ENCODE measurements around the gene CNR1.

Gene CNR1

DNA sequence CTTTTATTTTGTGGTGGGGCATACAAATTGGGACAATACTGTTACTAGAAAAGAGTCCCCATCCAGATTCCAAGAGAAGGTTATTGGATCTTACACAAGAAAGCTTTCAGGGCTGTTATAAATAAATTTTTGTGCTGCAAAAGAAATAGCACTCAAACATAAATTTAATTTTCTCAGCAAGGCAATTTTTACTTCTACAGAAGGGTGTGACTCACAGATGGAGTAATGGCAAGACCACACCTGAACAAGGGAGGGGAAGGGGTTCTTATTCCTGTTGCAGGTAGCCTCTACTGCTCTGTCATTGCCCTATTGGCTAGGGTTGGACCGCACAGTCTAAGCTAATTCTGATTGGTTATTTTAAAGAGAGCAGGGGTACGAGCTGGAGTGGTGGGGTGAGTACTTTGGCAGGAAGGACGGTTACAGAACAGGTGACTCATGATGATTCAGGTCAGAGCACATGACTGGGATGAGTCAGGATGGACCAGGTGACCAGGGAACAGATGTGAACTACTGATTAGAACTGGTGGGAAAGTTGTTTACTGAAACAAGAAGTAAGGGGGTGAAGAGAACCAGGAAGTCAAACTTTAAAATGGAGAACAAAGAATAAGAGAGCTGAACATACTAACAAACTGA lies 41.1 kb downstream of the CNR1 start:
- peaks cover 5% of the 10 kb centered on the region for H3K9me3 Mint-ChIP-seq
- no peaks in the 10 kb centered on the region for H3K27me3 Mint-ChIP-seq (ENCODE audit: low read depth)
- H3K4me3 Mint-ChIP-seq: no peak overlapping the region
- no peaks in the 10 kb centered on the region for H3K36me3 Mint-ChIP-seq (ENCODE audit: low read depth)
- H3K27ac Mint-ChIP-seq: no peak overlapping the region
- H3K4me1 Mint-ChIP-seq (ENCODE audit: low read depth): no peaks in the 10 kb centered on the region

DNA sequence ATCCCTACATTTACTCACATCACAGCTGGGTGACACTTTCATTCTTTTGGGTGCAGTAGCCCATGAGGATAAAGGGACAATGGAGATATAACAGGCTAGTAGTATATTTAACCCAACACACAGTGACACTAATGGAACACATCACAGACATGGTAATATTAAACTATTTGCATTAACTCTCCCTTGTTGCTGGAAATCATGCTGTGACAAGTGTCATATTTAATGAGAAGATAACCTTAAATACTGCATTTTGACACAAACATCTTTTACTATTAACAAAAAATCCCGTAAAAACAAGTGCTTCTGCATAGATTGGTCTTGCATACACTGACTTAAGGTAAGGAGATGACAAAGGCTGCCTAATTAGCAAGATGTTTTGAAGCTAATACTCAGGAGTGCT lies 45.5 kb downstream of the CNR1 start:
- Mint-ChIP-seq H3K4me1 (ENCODE audit: low read depth) (no peaks in the 10 kb centered on the region), H3K27me3 (ENCODE audit: low read depth) (peaks cover 3% of the 10 kb centered on the region), H3K9me3 (peaks cover 5% of the 10 kb centered on the region), H3K27ac (no peak overlapping the region), H3K4me3 (no peak overlapping the region), H3K36me3 (ENCODE audit: low read depth) (no peaks in the 10 kb centered on the region)

DNA sequence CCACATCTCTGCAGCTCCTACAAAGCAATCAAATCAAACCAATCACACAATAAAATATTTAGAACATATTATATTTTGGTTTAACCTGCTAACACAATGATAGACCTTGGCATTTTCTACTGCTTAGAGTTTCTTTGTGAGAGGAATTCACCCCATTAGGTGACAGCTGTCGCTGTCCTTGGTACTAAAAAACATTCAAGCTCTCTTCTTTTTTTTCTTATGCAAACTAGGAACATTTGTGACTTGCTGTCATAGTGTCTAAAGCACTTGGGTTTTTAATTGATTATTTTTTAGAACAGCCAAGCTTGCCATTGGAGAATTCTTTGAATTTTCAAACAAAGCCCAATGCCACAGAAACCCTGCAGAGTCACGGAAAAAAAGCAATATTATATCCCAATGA lies 46.4 kb downstream of the CNR1 start:
- H3K9me3 Mint-ChIP-seq: no peaks in the 10 kb centered on the region
- H3K4me3 Mint-ChIP-seq: no peak overlapping the region
- peaks cover 4% of the 10 kb centered on the region for H3K27me3 Mint-ChIP-seq (ENCODE audit: low read depth)
- no peaks in the 10 kb centered on the region for H3K4me1 Mint-ChIP-seq (ENCODE audit: low read depth)
- H3K36me3 Mint-ChIP-seq (ENCODE audit: low read depth): no peaks in the 10 kb centered on the region
- no peak overlapping the region for H3K27ac Mint-ChIP-seq

DNA sequence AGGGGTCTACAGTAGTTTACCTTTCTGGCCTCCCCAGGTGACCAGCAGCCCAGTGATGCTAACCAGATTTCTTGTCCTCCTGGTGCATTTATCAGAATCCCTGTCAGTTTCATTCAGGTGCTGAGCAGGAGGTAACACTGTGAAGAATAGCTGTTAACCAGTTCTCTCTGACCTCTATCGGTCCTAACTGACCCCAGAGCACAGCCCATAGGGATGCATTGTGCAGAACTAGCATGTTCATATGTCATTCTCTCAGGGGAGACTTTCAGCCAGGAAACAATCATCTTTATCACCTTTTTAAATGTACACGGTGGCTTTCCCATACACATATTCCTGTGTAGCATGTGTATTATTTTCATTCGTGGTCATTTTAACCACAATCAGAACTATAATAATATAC lies 49.9 kb downstream of the CNR1 start:
- no peak overlapping the region for H3K27ac Mint-ChIP-seq
- H3K36me3 Mint-ChIP-seq (ENCODE audit: low read depth): no peaks in the 10 kb centered on the region
- H3K4me3 Mint-ChIP-seq: no peak overlapping the region
- no peaks in the 10 kb centered on the region for H3K4me1 Mint-ChIP-seq (ENCODE audit: low read depth)
- peaks cover 4% of the 10 kb centered on the region for H3K27me3 Mint-ChIP-seq (ENCODE audit: low read depth)
- no peaks in the 10 kb centered on the region for H3K9me3 Mint-ChIP-seq

DNA sequence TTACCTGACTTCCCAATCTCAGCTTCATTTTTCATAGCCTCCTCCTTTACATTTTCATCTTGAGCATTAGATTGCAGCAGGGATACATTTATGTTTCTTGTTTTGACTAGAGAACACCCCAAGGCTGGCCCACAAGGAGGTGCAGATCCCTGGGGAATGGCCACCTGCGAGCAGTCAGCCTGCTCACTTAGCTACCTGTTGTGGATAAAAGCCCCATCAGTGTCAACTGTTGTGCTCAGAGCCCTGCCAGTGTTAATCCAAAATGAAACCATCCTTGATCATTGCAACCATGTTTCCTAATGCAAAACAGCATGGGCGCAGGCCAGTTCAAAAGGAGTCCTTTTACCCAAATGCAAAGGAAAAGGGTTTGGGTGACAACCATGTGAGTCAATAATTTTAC lies 50.8 kb downstream of the CNR1 start:
- Mint-ChIP-seq H3K9me3 (no peaks in the 10 kb centered on the region), H3K4me1 (ENCODE audit: low read depth) (no peaks in the 10 kb centered on the region), H3K27ac (no peak overlapping the region), H3K36me3 (ENCODE audit: low read depth) (no peaks in the 10 kb centered on the region), H3K27me3 (ENCODE audit: low read depth) (peaks cover 4% of the 10 kb centered on the region), H3K4me3 (no peak overlapping the region)

DNA sequence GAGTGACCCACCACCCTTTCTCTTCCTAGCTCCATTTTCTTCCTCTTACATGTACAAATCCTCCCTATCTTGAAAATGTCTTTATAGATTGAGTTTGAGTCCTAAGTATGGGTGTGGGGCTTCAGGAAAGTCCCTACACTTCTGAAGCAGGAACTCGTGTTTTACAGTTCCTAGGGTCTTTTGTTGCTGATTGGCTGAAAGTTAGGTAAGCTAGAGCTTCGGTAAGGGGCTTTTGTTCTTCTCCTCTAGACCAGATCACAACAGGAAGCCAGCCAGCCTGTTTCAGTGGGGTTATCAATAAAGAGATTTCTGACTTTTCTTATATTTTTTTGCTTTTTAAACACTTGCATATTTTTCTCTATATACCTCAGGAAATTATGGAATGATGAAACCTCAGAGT lies 51.3 kb downstream of the CNR1 start:
- Mint-ChIP-seq H3K9me3 (no peaks in the 10 kb centered on the region), H3K4me3 (no peak overlapping the region), H3K36me3 (ENCODE audit: low read depth) (no peaks in the 10 kb centered on the region), H3K27ac (no peak overlapping the region), H3K4me1 (ENCODE audit: low read depth) (no peaks in the 10 kb centered on the region), H3K27me3 (ENCODE audit: low read depth) (peaks cover 4% of the 10 kb centered on the region)

DNA sequence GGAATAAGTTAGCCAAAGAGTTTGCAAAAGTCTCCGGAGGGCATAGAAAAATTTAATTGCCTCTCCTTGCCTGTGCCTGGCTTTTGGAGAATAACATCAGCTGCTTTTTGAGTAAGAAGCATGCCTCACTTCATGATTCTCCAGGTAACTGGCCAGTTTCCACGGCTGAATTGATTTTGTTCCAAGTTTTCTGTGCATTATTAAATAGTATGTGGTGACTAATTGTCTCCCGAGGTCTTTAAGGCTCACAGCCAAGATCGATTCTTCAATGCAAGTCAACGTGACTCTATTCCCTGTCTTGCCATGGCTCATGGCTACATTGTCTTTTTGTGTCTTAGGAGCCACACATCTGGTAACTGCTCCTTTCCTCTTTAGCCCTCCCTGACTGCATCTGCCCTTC lies 54.2 kb downstream of the CNR1 start:
- H3K27me3 Mint-ChIP-seq (ENCODE audit: low read depth): peaks cover 4% of the 10 kb centered on the region
- H3K9me3 Mint-ChIP-seq: no peaks in the 10 kb centered on the region
- H3K4me1 Mint-ChIP-seq (ENCODE audit: low read depth): no peaks in the 10 kb centered on the region
- H3K27ac Mint-ChIP-seq: no peak overlapping the region
- no peak overlapping the region for H3K4me3 Mint-ChIP-seq
- no peaks in the 10 kb centered on the region for H3K36me3 Mint-ChIP-seq (ENCODE audit: low read depth)

DNA sequence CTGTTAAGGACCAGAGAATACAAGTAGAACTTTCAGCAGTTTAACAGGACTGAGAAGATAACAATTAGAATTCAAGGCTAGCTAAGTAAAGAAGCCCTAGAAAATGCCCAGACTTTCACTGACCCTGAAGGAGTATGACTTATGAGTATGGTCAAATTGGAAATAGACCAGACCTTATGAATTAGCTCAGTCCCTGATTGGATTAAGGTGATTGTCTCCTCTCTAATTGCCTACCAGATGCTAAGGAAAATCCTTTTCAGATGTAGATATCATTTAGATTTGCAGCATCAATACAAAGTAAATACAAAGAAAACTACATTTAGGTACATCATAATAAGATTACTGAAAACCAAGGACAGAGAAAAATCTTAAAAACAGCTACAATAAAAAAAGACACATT lies 58.9 kb downstream of the CNR1 start:
- no peak overlapping the region for H3K27ac Mint-ChIP-seq
- no peaks in the 10 kb centered on the region for H3K4me1 Mint-ChIP-seq (ENCODE audit: low read depth)
- no peaks in the 10 kb centered on the region for H3K36me3 Mint-ChIP-seq (ENCODE audit: low read depth)
- no peak overlapping the region for H3K4me3 Mint-ChIP-seq
- H3K9me3 Mint-ChIP-seq: no peaks in the 10 kb centered on the region
- no peaks in the 10 kb centered on the region for H3K27me3 Mint-ChIP-seq (ENCODE audit: low read depth)

DNA sequence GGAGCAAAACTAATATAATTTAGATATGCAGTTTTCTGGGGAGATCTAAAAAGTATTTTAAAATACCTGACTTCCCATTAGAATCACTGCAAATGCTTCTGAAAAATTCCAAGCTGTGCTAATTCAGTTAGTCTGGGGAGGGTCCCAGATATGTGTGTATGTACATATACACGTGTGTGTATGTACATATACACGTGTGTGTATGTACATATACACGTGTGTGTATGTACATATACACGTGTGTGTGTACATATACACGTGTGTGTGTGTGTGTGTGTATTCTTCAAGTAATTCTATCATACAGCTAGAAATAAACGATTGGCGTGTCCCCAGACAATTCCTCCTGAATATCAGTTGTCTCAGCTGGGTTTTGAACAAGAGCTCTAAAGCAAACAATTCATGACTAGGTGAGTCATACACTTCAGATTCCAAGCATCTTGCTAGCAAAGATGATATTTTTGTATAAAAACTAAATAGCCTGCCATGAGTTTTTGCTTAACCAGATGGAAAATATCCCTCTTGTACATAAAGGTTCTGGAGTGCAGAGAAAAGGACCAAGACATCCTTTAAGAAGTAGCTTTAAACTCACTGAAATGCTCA lies 60.3 kb downstream of the CNR1 start:
- no peaks in the 10 kb centered on the region for H3K27me3 Mint-ChIP-seq (ENCODE audit: low read depth)
- no peaks in the 10 kb centered on the region for H3K4me1 Mint-ChIP-seq (ENCODE audit: low read depth)
- H3K27ac Mint-ChIP-seq: no peak overlapping the region
- H3K9me3 Mint-ChIP-seq: no peaks in the 10 kb centered on the region
- H3K36me3 Mint-ChIP-seq (ENCODE audit: low read depth): no peaks in the 10 kb centered on the region
- no peak overlapping the region for H3K4me3 Mint-ChIP-seq
